HEK293 (cell line): ENCODE measurements around the gene MOGAT2.
A peak's percentile ranks its signal among the peaks of the same experiment; 100 is the strongest.

ENCODE experiments used
- CTCF ChIA-PET: fragments of 350-600 bp; formaldehyde crosslinking; extraction: SDS; loops from one replicate; lab custom pipeline; 2021; ENCODE audit warnings: antibody characterized with exemption; lab: Yijun Ruan, JAX
- POLR2A ChIA-PET: fragments of 300-600 bp; formaldehyde crosslinking; extraction: SDS; loops from one replicate; lab custom pipeline; 2020; ENCODE audit warnings: antibody characterized with exemption, inconsistent platforms; lab: Yijun Ruan, JAX
- H3K27ac ChIP-seq: fragments of 200-500 bp; sonication (Bioruptor generic); 2 replicates; pipeline ENCODE4 v1.5.1; 2014; ENCODE audit warnings: low read depth, low read length, control low read depth, inconsistent platforms; ENCODE audit errors: extremely low read depth
- H3K36me3 ChIP-seq, 2 experiments: fragments of 200-500 bp in 1 of 2; sonication (Bioruptor generic) in 1 of 2; 1 replicate in 1 of 2; 2 replicates in 1 of 2; pipeline ENCODE4 v1.5.1; 2014 to 2017; ENCODE audit warnings: inconsistent platforms in 2 of 2, low read length in 2 of 2; ENCODE audit not compliant: control insufficient read depth in 2 of 2, insufficient read depth in 1 of 2
- H3K4me1 ChIP-seq: fragments of 200-500 bp; sonication (Bioruptor generic); 2 replicates; pipeline ENCODE4 v1.5.1; 2014; ENCODE audit warnings: mild to moderate bottlenecking, low read length, inconsistent platforms; ENCODE audit not compliant: control insufficient read depth, insufficient read depth
- H3K4me3 ChIP-seq: 2 replicates; pipeline ENCODE4 v1.5.1; 2011; ENCODE audit warnings: low read depth, mild to moderate bottlenecking, control low read depth, low read length, moderate library complexity
- H3K9me3 ChIP-seq: fragments of 200-500 bp; sonication (Bioruptor generic); 2 replicates; pipeline ENCODE4 v1.5.1; 2014; ENCODE audit warnings: low read depth, low read length, inconsistent platforms; ENCODE audit not compliant: control insufficient read depth, insufficient read depth
- FEZF1 ChIP-seq: fragments of 450-650 bp; formaldehyde crosslinking; IDR thresholded peaks from 2 replicates; pipeline ENCODE4 v1.5.1; 2016; ENCODE audit warnings: missing biosample characterization, missing genetic modification characterization
- MZF1 ChIP-seq: fragments of 450-650 bp; formaldehyde crosslinking; IDR thresholded peaks from 2 replicates; pipeline ENCODE4 v1.5.1; 2017; ENCODE audit warnings: missing biosample characterization, missing genetic modification characterization, borderline replicate concordance
- YY2 ChIP-seq: fragments of 450-650 bp; formaldehyde crosslinking; IDR thresholded peaks from 2 replicates; pipeline ENCODE4 v1.5.1; 2016; ENCODE audit warnings: missing biosample characterization, missing genetic modification characterization
- ZBTB20 ChIP-seq: fragments of 450-650 bp; formaldehyde crosslinking; IDR thresholded peaks from 2 replicates; pipeline ENCODE4 v1.5.1; 2016; ENCODE audit warnings: missing biosample characterization, missing genetic modification characterization
- ZFHX2 ChIP-seq: fragments of 450-650 bp; formaldehyde crosslinking; conservative IDR thresholded peaks from 2 replicates; pipeline ENCODE4 v1.5.1; 2016; ENCODE audit warnings: missing biosample characterization, missing genetic modification characterization
- ZNF10 ChIP-seq: fragments of 450-650 bp; formaldehyde crosslinking; IDR thresholded peaks from 2 replicates; pipeline ENCODE4 v1.5.1; 2017; ENCODE audit warnings: missing biosample characterization, missing genetic modification characterization
- ZNF16 ChIP-seq: fragments of 450-650 bp; formaldehyde crosslinking; IDR thresholded peaks from 2 replicates; pipeline ENCODE4 v1.5.1; 2016; ENCODE audit warnings: low read depth, missing biosample characterization, missing genetic modification characterization
- ZNF248 ChIP-seq: fragments of 450-650 bp; formaldehyde crosslinking; IDR thresholded peaks from 2 replicates; pipeline ENCODE4 v1.5.1; 2017; ENCODE audit warnings: missing biosample characterization, missing genetic modification characterization
- ZNF366 ChIP-seq: fragments of 450-650 bp; formaldehyde crosslinking; conservative IDR thresholded peaks from 2 replicates; pipeline ENCODE4 v1.5.1; 2016; ENCODE audit warnings: missing biosample characterization, missing genetic modification characterization
- ZNF394 ChIP-seq: fragments of 450-650 bp; formaldehyde crosslinking; IDR thresholded peaks from 2 replicates; pipeline ENCODE4 v1.5.1; 2016; ENCODE audit warnings: missing biosample characterization, missing genetic modification characterization, mild to moderate bottlenecking, moderate library complexity, borderline replicate concordance
- ZNF416 ChIP-seq: fragments of 450-650 bp; formaldehyde crosslinking; IDR thresholded peaks from 2 replicates; pipeline ENCODE4 v1.5.1; 2016; ENCODE audit warnings: missing biosample characterization, missing genetic modification characterization
- ZNF426 ChIP-seq: fragments of 450-650 bp; formaldehyde crosslinking; IDR thresholded peaks from 2 replicates; pipeline ENCODE4 v1.5.1; 2017; ENCODE audit warnings: missing biosample characterization, missing genetic modification characterization, mild to moderate bottlenecking, inconsistent platforms, moderate library complexity
- ZNF501 ChIP-seq: fragments of 450-650 bp; formaldehyde crosslinking; IDR thresholded peaks from 2 replicates; pipeline ENCODE4 v1.5.1; 2016; ENCODE audit warnings: missing biosample characterization, missing genetic modification characterization
- ZNF513 ChIP-seq: fragments of 450-650 bp; IDR thresholded peaks from 2 replicates; pipeline ENCODE4 v1.5.1; 2018; ENCODE audit warnings: missing biosample characterization, missing genetic modification characterization
- ZNF629 ChIP-seq: fragments of 450-650 bp; formaldehyde crosslinking; IDR thresholded peaks from 2 replicates; pipeline ENCODE4 v1.5.1; 2017; ENCODE audit warnings: missing biosample characterization, missing genetic modification characterization
- ZNF654 ChIP-seq: fragments of 450-650 bp; formaldehyde crosslinking; IDR thresholded peaks from 2 replicates; pipeline ENCODE4 v1.5.1; 2016; ENCODE audit warnings: low read depth, missing biosample characterization, missing genetic modification characterization
- ZNF692 ChIP-seq: fragments of 450-650 bp; formaldehyde crosslinking; IDR thresholded peaks from 2 replicates; pipeline ENCODE4 v1.5.1; 2016; ENCODE audit warnings: missing biosample characterization, missing genetic modification characterization
- ZNF792 ChIP-seq: fragments of 450-650 bp; formaldehyde crosslinking; IDR thresholded peaks from 2 replicates; pipeline ENCODE4 v1.5.1; 2016; ENCODE audit warnings: missing biosample characterization, missing genetic modification characterization
- ZSCAN4 ChIP-seq: fragments of 450-650 bp; formaldehyde crosslinking; IDR thresholded peaks from 2 replicates; pipeline ENCODE4 v1.5.1; 2017; ENCODE audit warnings: missing biosample characterization, missing genetic modification characterization
- TF ChIP-seq, protein P1 (sequence below): fragments of 450-650 bp; IDR thresholded peaks from 2 replicates; pipeline ENCODE4 v1.5.1; 2018; ENCODE audit warnings: missing biosample characterization, mild to moderate bottlenecking, missing genetic modification characterization

Gene MOGAT2

DNA sequence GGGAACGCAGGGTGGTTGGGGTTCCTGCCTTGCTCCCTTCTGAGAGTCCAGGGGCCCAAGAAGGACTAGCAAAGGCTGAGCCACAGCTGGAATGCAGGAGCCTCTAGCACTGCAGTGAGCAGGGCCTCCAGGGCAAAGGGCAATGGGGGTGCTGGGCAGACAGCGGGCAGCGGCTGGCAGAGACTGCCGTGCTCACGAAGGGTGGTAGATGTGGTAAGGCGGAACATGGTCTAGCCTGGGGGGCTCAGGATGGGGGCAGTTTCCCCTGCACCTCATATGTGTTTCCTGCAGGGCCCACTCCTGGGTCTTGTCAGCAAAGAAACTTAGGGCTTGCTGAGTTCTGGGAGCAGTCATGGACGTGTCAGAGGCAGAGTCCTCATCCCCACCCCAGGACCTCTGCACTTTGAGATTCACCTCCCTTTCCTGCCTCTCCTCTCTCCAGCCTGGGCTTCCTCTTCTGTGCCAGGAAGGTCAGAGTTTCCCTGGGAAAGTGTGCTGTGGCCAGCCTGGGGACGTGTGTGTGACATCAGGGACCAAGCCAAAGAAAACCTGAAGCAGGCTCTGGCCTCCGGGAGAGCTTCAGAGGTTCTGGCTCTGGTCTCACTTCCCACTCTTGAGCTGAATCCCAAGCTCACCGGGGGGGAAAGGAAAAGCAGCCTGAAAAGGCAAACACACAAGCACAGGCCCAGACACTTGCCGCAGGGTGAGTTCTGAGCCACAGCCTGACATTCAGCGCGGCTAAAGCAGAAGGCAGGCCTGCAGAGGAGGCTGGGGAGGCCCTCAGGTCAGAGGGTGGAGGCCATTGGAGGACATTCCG is 4.4 kb downstream of the MOGAT2 start (continued):
- TF ChIP-seq ZSCAN4 = no peak
- no peak for TF ChIP-seq ZNF501
- TF ChIP-seq ZNF654 (tag by site-specific recombination) = no peak

- H3K27ac ChIP-seq = no peak overlapping the region
- ChIA-PET POLR2A (interaction anchor here (1.0 kb wide), 1 partner anchor 47 kb away, joined by 3 read pairs; no protein-coding TSS in a partner anchor), CTCF (interaction anchor here (0.6 to 2.3 kb wide), 13 partner anchors 9 to 595 kb away, joined by 3 to 21 read pairs (median 6); no protein-coding TSS in a partner anchor)
- no peaks in the 10 kb centered on the region for H3K36me3 ChIP-seq
- no peaks in the 10 kb centered on the region for H3K9me3 ChIP-seq
- H3K4me3 ChIP-seq = no peak overlapping the region
- TF ChIP-seq MZF1 (tag by site-specific recombination) (no peak), ZSCAN4 (no peak), ZNF366 (no peak), ZNF513 (tag by site-specific recombination) (no peak), ZNF654 (tag by site-specific recombination) (no peak), ZNF416 (tag by site-specific recombination) (no peak), ZBTB20 (tag by site-specific recombination) (no peak), ZNF16 (tag by site-specific recombination) (no peak), ZNF629 (no peak), ZFHX2 (tag by site-specific recombination) (no peak), FEZF1 (tag by site-specific recombination) (no peak)
- TF ChIP-seq, protein P1, sequence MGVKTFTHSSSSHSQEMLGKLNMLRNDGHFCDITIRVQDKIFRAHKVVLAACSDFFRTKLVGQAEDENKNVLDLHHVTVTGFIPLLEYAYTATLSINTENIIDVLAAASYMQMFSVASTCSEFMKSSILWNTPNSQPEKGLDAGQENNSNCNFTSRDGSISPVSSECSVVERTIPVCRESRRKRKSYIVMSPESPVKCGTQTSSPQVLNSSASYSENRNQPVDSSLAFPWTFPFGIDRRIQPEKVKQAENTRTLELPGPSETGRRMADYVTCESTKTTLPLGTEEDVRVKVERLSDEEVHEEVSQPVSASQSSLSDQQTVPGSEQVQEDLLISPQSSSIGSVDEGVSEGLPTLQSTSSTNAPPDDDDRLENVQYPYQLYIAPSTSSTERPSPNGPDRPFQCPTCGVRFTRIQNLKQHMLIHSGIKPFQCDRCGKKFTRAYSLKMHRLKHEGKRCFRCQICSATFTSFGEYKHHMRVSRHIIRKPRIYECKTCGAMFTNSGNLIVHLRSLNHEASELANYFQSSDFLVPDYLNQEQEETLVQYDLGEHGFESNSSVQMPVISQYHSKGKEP (tag by site-specific recombination) = no peak
- no peaks in the 10 kb centered on the region for H3K4me1 ChIP-seq
These were observed 5.0 kb downstream of the MOGAT2 start for GRCh38 chr11:75722669-75723042.

DNA sequence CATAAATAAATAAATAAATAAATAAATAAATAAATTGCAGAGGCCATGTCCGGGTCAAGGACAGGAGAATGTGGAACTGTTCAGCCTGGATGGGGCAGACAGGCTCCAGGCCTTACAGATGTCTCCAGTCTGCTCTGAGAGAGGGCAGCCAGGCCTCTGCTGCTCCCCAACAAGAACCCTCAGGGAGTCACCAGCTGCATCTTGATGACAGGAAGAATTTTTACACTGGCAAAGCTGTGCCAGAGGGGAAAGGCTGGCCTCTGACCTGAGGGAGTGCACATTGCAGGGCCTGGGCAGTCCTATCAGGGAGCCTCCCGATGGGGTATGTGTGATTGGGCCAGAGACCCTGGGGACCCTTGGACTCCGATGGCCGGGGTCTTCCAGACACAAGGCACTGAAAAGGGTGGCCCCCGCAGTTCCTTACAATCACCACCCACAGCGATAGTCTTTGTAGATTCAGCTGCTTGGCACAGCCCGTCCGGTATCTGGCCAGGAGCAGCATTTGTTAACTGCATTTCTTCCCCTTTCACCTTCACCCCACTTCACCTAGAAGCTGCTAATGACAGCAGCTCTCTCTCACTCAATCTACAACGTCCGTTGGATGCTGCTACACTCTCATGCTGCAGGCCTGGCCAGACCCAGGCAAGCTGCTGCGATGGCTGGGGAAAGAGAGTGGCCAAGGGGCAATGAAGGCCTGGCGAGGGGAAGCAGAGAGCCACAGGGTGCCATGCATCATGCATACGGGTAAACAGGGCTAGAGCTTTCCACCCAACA is 8.1 kb downstream of the MOGAT2 start:
- H3K36me3 ChIP-seq = no peaks in the 10 kb centered on the region
- H3K27ac ChIP-seq = no peak overlapping the region
- no peaks in the 10 kb centered on the region for H3K9me3 ChIP-seq
- TF ChIP-seq ZNF692 (tag by site-specific recombination) (no peak), ZNF394 (tag by site-specific recombination) (peak; percentile 41; the same call in 1 of the 2 replicates), ZNF248 (tag by site-specific recombination) (no peak), ZNF10 (tag by site-specific recombination) (no peak), ZNF792 (tag by site-specific recombination) (no peak), YY2 (tag by site-specific recombination) (no peak), ZNF426 (tag by site-specific recombination) (peak; percentile 9; the same call in 1 of the 2 replicates)
- H3K4me3 ChIP-seq = no peak overlapping the region
- CTCF ChIA-PET = interaction anchor here (0.6 to 1.5 kb wide), 4 partner anchors 9 to 594 kb away, joined by 3 to 5 read pairs (median 4); no protein-coding TSS in a partner anchor
- H3K4me1 ChIP-seq = no peaks in the 10 kb centered on the region
- POLR2A ChIA-PET = no interaction called here
